NCI-H2171 (cell line): Measurements from ENCODE around the gene NTSR1.

Experiments
- DNase-seq: peaks from one replicate; lab custom pipeline; 2025; lab: John Stamatoyannopoulos, UW

Gene NTSR1

DNA sequence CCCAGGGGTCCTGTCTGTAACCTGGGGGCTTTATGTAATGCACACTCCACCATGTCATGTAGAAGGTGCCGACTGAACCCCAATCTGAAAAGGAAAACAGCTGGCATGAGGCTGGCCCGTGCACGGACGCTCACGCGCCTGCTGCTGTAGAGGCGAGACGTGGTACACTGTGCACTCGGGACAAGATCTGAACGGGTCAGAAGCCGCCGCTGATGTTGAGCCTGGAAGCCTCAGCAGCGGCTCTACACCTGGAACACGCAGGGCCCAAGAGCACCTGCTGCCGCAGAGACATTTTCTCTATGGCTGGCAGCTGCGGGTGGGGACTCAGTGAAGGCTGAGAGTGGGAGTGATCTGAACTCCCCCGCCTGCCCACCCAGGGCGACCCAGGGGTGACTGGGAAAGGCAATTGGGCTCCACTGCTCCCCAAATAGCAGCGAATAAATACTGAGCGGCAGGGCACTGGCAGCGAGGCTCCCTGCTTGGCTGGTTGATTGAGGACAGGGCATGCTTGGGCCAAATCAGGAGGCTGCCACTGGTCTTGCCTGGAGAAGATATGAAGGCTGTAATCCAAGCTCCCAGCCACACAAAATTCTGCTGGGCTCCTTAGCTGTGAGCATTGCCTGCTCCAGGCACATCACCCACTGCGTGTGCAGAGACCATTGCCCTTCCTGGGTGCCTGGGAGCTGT lies 93.5 kb downstream of the NTSR1 start:
- no peak for DNase-seq

DNA sequence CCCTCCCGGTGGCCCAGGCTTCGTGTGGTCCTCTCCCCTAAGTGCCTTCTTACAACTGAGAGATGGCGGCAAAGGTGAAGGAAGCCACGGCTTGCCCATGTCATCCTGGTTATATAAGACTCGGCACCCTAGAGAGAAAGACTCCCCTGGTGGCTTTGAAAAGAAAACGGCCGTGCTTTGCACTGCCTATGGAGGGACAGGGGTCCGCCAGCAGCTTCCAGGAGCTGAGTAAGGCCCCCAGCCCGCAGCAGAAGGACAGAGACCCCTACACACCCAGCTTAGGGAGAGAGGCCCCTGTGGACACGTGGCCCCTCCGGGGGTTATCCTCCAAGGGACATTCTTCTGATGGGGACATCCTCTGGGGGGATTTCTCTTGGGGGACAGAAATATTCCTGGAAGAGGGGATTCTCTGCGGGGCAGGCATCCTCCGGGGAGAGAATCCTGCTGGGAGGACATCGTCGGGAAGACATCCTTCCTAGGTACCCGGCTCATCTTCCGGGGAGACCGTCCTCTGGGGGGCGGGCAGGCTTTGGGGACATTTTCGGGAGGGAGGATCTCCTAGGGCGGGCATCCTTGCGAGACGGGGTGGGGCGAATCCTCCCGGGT lies 95.5 kb downstream of the NTSR1 start:
- DNase-seq, result no peak

DNA sequence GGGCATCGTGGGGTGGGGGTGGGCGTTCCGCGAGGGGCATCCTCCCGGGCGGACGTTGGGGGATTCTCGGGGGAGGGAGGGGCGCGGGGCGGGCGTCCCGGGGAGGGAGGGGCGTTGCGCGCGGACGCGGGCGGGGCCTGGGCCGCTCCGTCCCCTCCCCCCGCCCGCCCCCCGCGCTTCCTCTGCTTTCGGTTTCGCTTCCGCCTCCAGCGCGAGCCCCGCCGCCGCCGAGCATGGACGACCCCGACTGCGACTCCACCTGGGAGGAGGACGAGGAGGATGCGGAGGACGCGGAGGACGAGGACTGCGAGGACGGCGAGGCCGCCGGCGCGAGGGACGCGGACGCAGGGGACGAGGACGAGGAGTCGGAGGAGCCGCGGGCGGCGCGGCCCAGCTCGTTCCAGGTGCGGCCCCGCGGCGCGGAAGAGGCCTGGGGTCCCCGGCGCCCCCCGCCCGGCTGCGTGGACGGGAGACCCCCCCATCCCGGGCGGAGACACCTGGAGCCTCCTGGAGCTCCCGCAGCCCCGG lies 96.1 kb downstream of the NTSR1 start, which contains the start of gene OGFR:
TSS of gene OGFR (plus strand) at position 209 of the 528 bp plus-strand sequence. CDS start at position 234, 25 bp downstream.
- DNase-seq, result peak; percentile 69

DNA sequence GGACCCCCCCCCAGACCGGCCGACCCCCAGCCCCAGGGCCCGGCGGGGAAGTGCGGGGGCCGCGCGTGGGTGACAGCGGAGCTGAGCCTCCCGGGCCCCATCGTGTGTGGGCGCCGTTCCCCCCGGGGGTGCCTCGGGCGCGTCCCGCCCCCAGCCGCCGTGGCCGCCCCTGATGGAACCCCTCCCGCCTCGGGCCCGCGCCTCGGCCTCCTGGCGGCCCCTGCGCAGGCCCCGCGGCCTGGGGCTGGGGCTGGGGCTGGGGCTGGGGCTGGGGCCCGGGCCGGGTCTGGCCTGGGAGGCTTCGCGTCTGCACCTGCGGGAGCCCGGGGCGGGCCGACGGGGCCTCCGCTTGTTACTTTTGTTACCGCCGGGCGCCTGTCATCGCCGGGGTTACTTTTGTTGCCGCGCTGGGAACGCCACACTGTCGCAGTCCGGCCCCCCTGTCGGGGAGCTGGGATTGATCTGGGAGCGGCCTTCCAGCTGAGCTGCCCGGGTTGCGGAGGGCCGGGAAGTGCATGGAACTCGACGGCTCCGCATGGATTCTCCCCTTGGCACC lies 96.6 kb downstream of the NTSR1 start:
- no peak for DNase-seq

DNA sequence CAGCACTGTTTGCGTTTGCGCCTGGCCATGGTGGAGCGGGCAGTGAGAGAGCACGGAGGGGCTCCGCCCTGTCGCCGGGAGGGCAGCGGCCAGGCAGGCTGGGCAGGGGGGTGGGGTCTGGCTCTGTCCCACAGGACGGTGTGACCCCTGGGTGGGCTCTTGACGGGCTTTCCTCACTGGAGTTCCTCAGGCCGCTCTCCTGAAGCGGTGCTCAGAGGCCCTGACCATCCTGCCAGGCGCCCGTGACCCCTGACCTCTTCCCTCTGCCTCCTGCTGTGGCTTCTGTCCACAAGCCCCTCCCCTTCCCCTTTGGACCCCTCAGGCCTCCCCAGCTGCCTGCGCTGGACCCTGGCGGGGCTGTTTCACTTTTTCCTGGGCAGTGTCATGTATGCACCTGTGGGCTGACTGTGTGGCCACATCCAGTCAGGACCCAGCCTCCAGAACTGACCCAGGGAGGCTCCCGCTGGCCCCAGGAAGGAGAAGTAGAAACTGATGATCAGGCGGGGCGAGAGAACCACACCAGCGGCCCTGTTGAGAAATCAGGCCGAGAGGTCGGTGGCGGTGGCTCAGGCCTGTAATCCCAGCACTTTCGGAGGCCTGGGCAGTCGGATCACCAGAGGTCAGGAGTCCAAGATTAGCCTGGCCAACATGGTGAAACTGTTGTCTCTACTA lies 97.2 kb downstream of the NTSR1 start:
- DNase-seq, result no peak

DNA sequence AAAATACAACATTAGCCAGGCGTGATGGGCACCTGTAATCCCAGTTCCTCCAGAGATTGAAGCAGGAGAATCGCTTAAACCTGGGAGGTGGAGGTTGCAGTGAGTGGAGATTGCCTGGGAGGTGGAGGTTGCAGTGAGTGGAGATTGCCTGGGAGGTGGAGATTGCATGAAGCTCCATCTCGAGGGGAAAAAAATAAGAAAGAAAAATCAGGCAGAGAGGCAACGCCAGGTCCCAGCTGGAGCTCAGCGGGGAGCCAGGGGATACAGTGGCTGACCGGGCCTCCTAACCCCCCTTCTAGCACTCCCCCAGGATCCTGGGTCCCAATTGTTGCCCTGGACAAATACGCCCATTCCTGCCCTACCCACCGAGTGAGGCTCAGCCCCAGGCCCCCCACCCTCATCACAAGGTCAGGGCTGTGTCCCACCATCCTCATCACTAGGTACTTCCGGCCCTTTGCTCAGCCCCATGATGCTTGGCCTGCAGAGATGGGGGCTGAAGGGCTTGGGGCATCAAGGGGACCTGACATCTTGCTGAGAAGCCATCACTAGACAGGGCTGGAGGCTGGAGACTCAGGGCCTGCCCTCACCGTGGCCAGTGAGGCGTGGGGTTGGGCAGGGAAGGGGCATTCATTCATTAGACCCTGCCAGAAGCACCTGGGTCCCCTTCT lies 97.9 kb downstream of the NTSR1 start:
- DNase-seq, result no peak

DNA sequence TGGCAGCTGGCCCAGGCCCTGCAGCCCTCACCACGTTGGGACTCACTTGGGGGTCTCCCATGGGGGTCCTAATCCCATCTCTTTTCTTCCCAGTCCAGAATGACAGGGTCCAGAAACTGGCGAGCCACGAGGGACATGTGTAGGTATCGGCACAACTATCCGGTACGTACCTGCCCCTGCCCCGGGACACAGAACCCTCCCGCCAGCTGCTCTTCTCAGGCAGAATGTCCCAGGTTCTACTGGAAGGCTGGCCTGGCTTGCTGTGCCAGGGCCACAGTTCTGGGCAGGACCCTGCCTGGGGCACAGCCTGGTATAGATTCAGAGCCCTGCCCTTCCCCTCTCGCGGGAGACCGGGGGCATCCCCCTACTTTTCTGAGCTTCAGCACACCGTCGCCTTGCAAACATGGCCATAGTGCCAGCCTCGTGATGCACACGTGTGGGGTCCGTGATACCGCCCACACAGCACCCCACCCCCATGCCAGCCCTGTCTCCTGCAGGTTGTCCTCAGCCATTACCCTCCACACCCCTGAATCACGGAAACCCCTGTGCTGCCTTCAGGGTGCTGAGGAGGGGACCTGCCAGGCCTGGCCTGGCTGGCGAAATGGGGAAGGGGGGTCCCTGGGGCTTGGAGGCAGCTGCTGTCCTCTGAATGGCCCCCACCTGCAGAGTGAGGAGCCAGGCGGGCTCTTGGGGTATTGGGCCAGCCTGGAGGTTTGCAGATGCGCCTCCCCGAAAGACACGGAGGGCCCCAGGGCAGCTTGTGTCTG lies 99.0 kb downstream of the NTSR1 start:
- DNase-seq, result no peak

DNA sequence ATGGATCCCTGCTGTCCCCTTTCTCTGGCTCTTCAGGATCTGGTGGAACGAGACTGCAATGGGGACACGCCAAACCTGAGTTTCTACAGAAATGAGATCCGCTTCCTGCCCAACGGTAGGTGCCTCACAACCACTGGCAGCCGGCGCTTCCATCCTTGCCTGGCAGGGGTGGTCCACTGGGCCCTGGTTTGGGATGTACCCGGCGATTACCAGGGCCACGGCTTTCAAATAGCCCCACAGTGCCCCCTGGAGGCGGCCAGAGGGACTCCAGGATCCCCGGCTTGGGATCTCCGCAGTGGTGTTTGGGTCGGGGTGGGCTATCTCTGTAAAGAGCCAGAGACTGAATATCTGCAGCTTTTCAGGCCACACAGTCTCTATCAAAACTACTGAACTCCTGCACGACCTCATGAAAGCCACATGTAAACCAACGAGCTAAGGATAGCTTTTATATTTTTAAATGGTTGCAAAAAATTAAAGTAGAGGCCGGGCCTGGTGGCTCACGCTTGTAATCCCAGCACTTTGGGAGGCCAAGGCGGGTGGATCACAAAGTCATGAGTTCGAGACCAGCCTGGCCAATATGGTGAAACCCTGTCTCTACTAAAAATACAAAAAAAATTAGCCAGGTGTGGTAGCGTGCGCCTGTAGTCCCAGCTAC lies 99.7 kb downstream of the NTSR1 start:
- DNase-seq, result peak; percentile 27

DNA sequence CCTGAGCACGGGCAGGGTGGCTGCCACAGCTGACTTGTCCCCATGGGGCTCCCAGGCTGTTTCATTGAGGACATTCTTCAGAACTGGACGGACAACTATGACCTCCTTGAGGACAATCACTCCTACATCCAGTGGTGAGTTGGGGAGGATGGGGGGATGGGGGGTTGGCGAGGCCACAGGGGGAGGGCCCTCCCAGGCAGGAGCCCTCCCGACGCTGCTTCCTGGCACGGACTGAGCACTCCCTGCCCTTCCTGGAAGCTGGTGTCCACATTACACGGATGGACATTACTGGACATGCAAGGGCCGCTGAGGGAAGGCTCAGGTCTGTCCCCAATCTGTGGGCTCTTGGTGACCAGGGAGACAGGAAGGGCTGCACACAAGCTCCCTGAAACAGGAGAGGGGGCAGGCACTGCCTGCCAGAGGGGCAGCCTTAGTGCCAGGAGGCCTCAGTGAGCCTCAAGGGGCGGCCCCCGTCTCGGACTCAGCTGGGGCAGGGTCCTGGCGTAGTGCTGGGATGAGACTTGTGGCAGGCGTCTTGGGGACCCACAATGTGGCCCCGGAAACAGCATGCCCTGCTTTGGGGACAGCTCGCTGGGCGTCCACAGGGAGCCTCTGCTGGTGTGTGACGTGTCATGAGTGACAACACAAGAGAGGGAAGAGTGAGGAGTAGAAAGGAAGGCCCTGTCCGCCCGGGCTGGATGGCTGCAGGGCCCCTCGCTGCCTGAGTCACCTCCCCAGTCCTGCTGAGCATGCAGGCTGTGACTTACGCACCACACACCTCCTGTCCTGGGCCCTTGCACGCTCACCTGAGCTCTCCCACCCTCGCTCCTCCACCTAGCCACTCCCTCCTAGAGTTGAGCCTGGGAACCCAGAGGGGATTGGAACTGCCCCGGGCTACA lies 101.1 kb downstream of the NTSR1 start:
- DNase-seq, result no peak

DNA sequence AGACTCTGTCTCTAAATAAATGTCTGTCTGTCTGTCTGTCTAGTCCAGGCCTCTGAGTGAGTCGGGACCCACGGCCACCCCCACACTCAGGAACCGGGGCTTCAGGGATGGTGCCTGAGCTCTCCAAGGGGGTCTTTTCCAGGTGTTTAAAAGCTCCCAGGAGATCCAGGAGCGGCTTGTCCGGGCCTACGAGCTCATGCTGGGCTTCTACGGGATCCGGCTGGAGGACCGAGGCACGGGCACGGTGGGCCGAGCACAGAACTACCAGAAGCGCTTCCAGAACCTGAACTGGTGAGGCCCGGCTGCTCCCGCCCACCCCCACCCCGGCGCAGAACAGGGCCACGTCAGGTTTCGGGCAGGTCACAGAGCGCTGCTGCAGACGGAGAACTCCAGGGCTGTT lies 102.7 kb downstream of the NTSR1 start:
- DNase-seq, result no peak

DNA sequence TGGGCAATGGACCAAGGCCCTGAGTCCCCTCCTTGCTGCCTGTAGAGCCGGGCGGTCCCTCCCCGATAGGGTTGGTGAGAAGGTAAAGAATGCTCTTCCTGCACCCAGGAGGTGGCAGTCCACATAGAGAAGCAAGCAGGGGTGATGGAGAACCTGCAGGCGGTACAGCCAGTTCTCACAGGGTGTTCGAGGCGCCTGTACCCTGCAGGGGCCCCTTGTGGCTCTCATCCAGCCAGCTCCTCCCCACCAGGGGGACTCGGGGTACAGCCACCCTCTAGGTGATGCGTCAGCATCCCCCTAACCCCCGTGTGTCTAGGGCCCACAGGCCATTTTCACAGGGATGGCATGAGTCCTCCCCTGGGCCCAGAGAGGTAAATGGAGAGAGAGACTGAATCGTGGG lies 103.1 kb downstream of the NTSR1 start:
- no peak for DNase-seq
